Frontal cortex (tissue), 4 donors: ENCODE measurements around the gene BICC1. TPM values are rescaled to one million over a fixed set of nuclear protein-coding genes. Genes with fewer than 3 reads are reported as not detected.

ENCODE experiments used
- DNase-seq, 2 donors: peaks; one replicate each; pipeline ENCODE4 v3.0.0; 2012; ENCODE audit warnings: low spot score in 2 of 2
- FAIRE-seq: peaks from 2 replicates; lab custom pipeline; 2012; peaks lifted over from hg19 to GRCh38; lab: Jason Lieb, UNC
- total RNA-seq: library from RNA; depleted of rRNA; stranded (reverse); fragments of >200 nt; gene quantifications from one replicate; pipeline ENCODE4 v1.2.3, GENCODE V29; 2014
- donor health status: control.
- donor health status: control.
- donor health status: control.

BICC1 gene
- total RNA-seq, 1 donor from 2014 or later = 4.5 TPM

- DNase-seq = no peak
- FAIRE-seq = no peak
Observed at GRCh38 chr10:58641708-58642107, 129.0 kb downstream of the BICC1 start.

GRCh38 chr10:58642283-58642682, 129.6 kb downstream of the BICC1 start:
- DNase-seq (no peak), FAIRE-seq (no peak)

GRCh38 chr10:58642916-58643428, 130.3 kb downstream of the BICC1 start:
- FAIRE-seq = no peak
- no peak for DNase-seq

GRCh38 chr10:58644311-58644710, 131.6 kb downstream of the BICC1 start:
- FAIRE-seq = no peak
- no peak for DNase-seq

- no peak for FAIRE-seq
- no peak for DNase-seq
Observed at GRCh38 chr10:58645416-58646146, 132.9 kb downstream of the BICC1 start.

GRCh38 chr10:58647376-58648112, 134.9 kb downstream of the BICC1 start:
- DNase-seq (no peak), FAIRE-seq (no peak)

- DNase-seq = no peak
Observed at GRCh38 chr10:58648131-58648530, 135.5 kb downstream of the BICC1 start.

GRCh38 chr10:58651040-58651439, 138.4 kb downstream of the BICC1 start:
- DNase-seq = no peak
- no peak for FAIRE-seq

More at GRCh38 chr10:58648131-58648530, 135.5 kb downstream of the BICC1 start:
- FAIRE-seq = no peak

- DNase-seq = no peak
- no peak for FAIRE-seq
Observed at GRCh38 chr10:58651742-58652141, 139.1 kb downstream of the BICC1 start.

GRCh38 chr10:58653139-58653538, 140.5 kb downstream of the BICC1 start:
- no peak for FAIRE-seq
- no peak for DNase-seq

GRCh38 chr10:58660575-58661255, 148.0 kb downstream of the BICC1 start:
- DNase-seq (no peak), FAIRE-seq (no peak)

- DNase-seq = no peak
- no peak for FAIRE-seq
Observed at GRCh38 chr10:58661336-58661735, 148.7 kb downstream of the BICC1 start.

- DNase-seq = no peak
- no peak for FAIRE-seq
Observed at GRCh38 chr10:58661902-58662301, 149.2 kb downstream of the BICC1 start.

GRCh38 chr10:58662314-58662713, 149.6 kb downstream of the BICC1 start:
- DNase-seq = no peak
- no peak for FAIRE-seq

GRCh38 chr10:58665361-58665760, 152.7 kb downstream of the BICC1 start:
- DNase-seq = no peak
- no peak for FAIRE-seq

GRCh38 chr10:58666024-58666423, 153.4 kb downstream of the BICC1 start:
- DNase-seq (no peak), FAIRE-seq (no peak)

- DNase-seq (no peak), FAIRE-seq (no peak)
Observed at GRCh38 chr10:58667658-58668310, 155.1 kb downstream of the BICC1 start.

GRCh38 chr10:58672845-58673244, 160.2 kb downstream of the BICC1 start:
- DNase-seq = no peak
- no peak for FAIRE-seq

- DNase-seq = no peak
Observed at GRCh38 chr10:58674251-58674650, 161.6 kb downstream of the BICC1 start.

GRCh38 chr10:58675321-58675720, 162.6 kb downstream of the BICC1 start:
- no peak for DNase-seq
- FAIRE-seq = no peak

More at GRCh38 chr10:58674251-58674650, 161.6 kb downstream of the BICC1 start:
- FAIRE-seq = no peak
